HEK293 (cell line): ENCODE results near the gene IGLON5.

Experiments used
- CTCF ChIA-PET: fragments of 350-600 bp; formaldehyde crosslinking; extraction: SDS; loops from one replicate; lab custom pipeline; 2021; ENCODE audit warnings: antibody characterized with exemption; lab: Yijun Ruan, JAX
- POLR2A ChIA-PET: fragments of 300-600 bp; formaldehyde crosslinking; extraction: SDS; loops from one replicate; lab custom pipeline; 2020; ENCODE audit warnings: antibody characterized with exemption, inconsistent platforms; lab: Yijun Ruan, JAX
- H3K27ac ChIP-seq: fragments of 200-500 bp; sonication (Bioruptor generic); 2 replicates; pipeline ENCODE4 v1.5.1; 2014; ENCODE audit warnings: low read depth, low read length, control low read depth, inconsistent platforms; ENCODE audit errors: extremely low read depth
- H3K36me3 ChIP-seq, 2 experiments: fragments of 200-500 bp in 1 of 2; sonication (Bioruptor generic) in 1 of 2; 1 replicate in 1 of 2; 2 replicates in 1 of 2; pipeline ENCODE4 v1.5.1; 2014 to 2017; ENCODE audit warnings: inconsistent platforms in 2 of 2, low read length in 2 of 2; ENCODE audit not compliant: control insufficient read depth in 2 of 2, insufficient read depth in 1 of 2
- H3K4me1 ChIP-seq: fragments of 200-500 bp; sonication (Bioruptor generic); 2 replicates; pipeline ENCODE4 v1.5.1; 2014; ENCODE audit warnings: mild to moderate bottlenecking, low read length, inconsistent platforms; ENCODE audit not compliant: control insufficient read depth, insufficient read depth
- H3K4me3 ChIP-seq: 2 replicates; pipeline ENCODE4 v1.5.1; 2011; ENCODE audit warnings: low read depth, mild to moderate bottlenecking, control low read depth, low read length, moderate library complexity
- H3K9me3 ChIP-seq: fragments of 200-500 bp; sonication (Bioruptor generic); 2 replicates; pipeline ENCODE4 v1.5.1; 2014; ENCODE audit warnings: low read depth, low read length, inconsistent platforms; ENCODE audit not compliant: control insufficient read depth, insufficient read depth
- INSM2 ChIP-seq: fragments of 450-650 bp; formaldehyde crosslinking; IDR thresholded peaks from 2 replicates; pipeline ENCODE4 v1.5.1; 2016; ENCODE audit warnings: missing biosample characterization, missing genetic modification characterization
- KLF9 ChIP-seq: fragments of 450-650 bp; formaldehyde crosslinking; IDR thresholded peaks from 2 replicates; pipeline ENCODE4 v1.5.1; 2016; ENCODE audit warnings: missing biosample characterization, missing genetic modification characterization, low read depth
- MYNN ChIP-seq: fragments of 450-650 bp; formaldehyde crosslinking; IDR thresholded peaks from 2 replicates; pipeline ENCODE4 v1.5.1; 2016; ENCODE audit warnings: missing biosample characterization, missing genetic modification characterization, borderline replicate concordance
- OVOL3 ChIP-seq: fragments of 450-650 bp; formaldehyde crosslinking; IDR thresholded peaks from 2 replicates; pipeline ENCODE4 v1.5.1; 2016; ENCODE audit warnings: missing biosample characterization, missing genetic modification characterization
- WT1 ChIP-seq: fragments of 450-650 bp; formaldehyde crosslinking; IDR thresholded peaks from 2 replicates; pipeline ENCODE4 v1.5.1; 2016; ENCODE audit warnings: missing biosample characterization, missing genetic modification characterization
- ZBTB20 ChIP-seq: fragments of 450-650 bp; formaldehyde crosslinking; IDR thresholded peaks from 2 replicates; pipeline ENCODE4 v1.5.1; 2016; ENCODE audit warnings: missing biosample characterization, missing genetic modification characterization
- ZFP37 ChIP-seq: fragments of 450-650 bp; formaldehyde crosslinking; IDR thresholded peaks from 2 replicates; pipeline ENCODE4 v1.5.1; 2016; ENCODE audit warnings: missing biosample characterization, missing genetic modification characterization
- ZIC2 ChIP-seq: fragments of 450-650 bp; formaldehyde crosslinking; IDR thresholded peaks from 2 replicates; pipeline ENCODE4 v1.5.1; 2016; ENCODE audit warnings: missing biosample characterization, missing genetic modification characterization
- ZNF140 ChIP-seq: fragments of 450-650 bp; formaldehyde crosslinking; IDR thresholded peaks from 2 replicates; pipeline ENCODE4 v1.5.1; 2016; ENCODE audit warnings: missing biosample characterization, missing genetic modification characterization
- ZNF292 ChIP-seq: fragments of 450-650 bp; formaldehyde crosslinking; IDR thresholded peaks from 2 replicates; pipeline ENCODE4 v1.5.1; 2016; ENCODE audit warnings: low read depth, missing biosample characterization, missing genetic modification characterization, borderline replicate concordance
- ZNF311 ChIP-seq: fragments of 450-650 bp; formaldehyde crosslinking; IDR thresholded peaks from 2 replicates; pipeline ENCODE4 v1.5.1; 2017; ENCODE audit warnings: missing biosample characterization, missing genetic modification characterization, borderline replicate concordance
- ZNF473 ChIP-seq: fragments of 450-650 bp; formaldehyde crosslinking; IDR thresholded peaks from 2 replicates; pipeline ENCODE4 v1.5.1; 2017; ENCODE audit warnings: missing biosample characterization, missing genetic modification characterization
- ZNF561 ChIP-seq: fragments of 450-650 bp; IDR thresholded peaks from 2 replicates; pipeline ENCODE4 v1.5.1; 2018; ENCODE audit warnings: missing biosample characterization, missing genetic modification characterization, borderline replicate concordance
- ZNF610 ChIP-seq: fragments of 450-650 bp; formaldehyde crosslinking; IDR thresholded peaks from 2 replicates; pipeline ENCODE4 v1.5.1; 2016; ENCODE audit warnings: missing biosample characterization, missing genetic modification characterization, borderline replicate concordance
- ZNF768 ChIP-seq: fragments of 450-650 bp; formaldehyde crosslinking; IDR thresholded peaks from 2 replicates; pipeline ENCODE4 v1.5.1; 2018; ENCODE audit warnings: missing biosample characterization, mild to moderate bottlenecking, missing genetic modification characterization
- ZNF843 ChIP-seq: fragments of 450-650 bp; formaldehyde crosslinking; IDR thresholded peaks from 2 replicates; pipeline ENCODE4 v1.5.1; 2016; ENCODE audit warnings: missing biosample characterization, missing genetic modification characterization
- ZSCAN23 ChIP-seq: fragments of 450-650 bp; formaldehyde crosslinking; IDR thresholded peaks from 2 replicates; pipeline ENCODE4 v1.5.1; 2016; ENCODE audit warnings: missing biosample characterization, missing genetic modification characterization
- ZSCAN30 ChIP-seq: fragments of 450-650 bp; IDR thresholded peaks from 2 replicates; pipeline ENCODE4 v1.5.1; 2018; ENCODE audit warnings: missing biosample characterization, mild to moderate bottlenecking, missing genetic modification characterization, moderate library complexity
- TF ChIP-seq, protein P1 (sequence below): fragments of 450-650 bp; formaldehyde crosslinking; IDR thresholded peaks from 2 replicates; pipeline ENCODE4 v1.5.1; 2016; ENCODE audit warnings: missing biosample characterization, missing genetic modification characterization
- TF ChIP-seq, protein P2 (sequence below): fragments of 450-650 bp; formaldehyde crosslinking; IDR thresholded peaks from 2 replicates; pipeline ENCODE4 v1.5.1; 2016; ENCODE audit warnings: missing biosample characterization, missing genetic modification characterization
- TF ChIP-seq, protein P3 (sequence below): fragments of 450-650 bp; formaldehyde crosslinking; IDR thresholded peaks from 2 replicates; pipeline ENCODE4 v1.5.1; 2016; ENCODE audit warnings: missing biosample characterization, missing genetic modification characterization

IGLON5 gene

GRCh38 chr19:51272183-51272810 is 39.1 kb upstream of the IGLON5 start (continued):
- no peak for TF ChIP-seq INSM2 (tag by site-specific recombination)
- TF ChIP-seq ZNF768 (tag by site-specific recombination) = no peak
- no peak for TF ChIP-seq ZSCAN23 (tag by site-specific recombination)
- TF ChIP-seq WT1 = no peak
- TF ChIP-seq ZNF292 = no peak
- no peak for TF ChIP-seq OVOL3
- TF ChIP-seq ZNF311 (tag by site-specific recombination) = no peak
- TF ChIP-seq ZSCAN30 (tag by site-specific recombination) = no peak
- no peak for TF ChIP-seq ZNF843 (tag by site-specific recombination)
- no peak for TF ChIP-seq ZNF473 (tag by site-specific recombination)

GRCh38 chr19:51274049-51274770 is 37.2 kb upstream of the IGLON5 start:
- H3K27ac ChIP-seq = no peak overlapping the region
- POLR2A ChIA-PET = no interaction called here
- no peak overlapping the region for H3K4me3 ChIP-seq
- CTCF ChIA-PET = interaction anchor here (1.7 kb wide), 1 partner anchor 15 kb away, joined by 6 read pairs; no protein-coding TSS in a partner anchor
- TF ChIP-seq, protein P1, sequence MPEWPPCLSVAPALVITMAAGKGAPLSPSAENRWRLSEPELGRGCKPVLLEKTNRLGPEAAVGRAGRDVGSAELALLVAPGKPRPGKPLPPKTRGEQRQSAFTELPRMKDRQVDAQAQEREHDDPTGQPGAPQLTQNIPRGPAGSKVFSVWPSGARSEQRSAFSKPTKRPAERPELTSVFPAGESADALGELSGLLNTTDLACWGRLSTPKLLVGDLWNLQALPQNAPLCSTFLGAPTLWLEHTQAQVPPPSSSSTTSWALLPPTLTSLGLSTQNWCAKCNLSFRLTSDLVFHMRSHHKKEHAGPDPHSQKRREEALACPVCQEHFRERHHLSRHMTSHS (tag by site-specific recombination) = no peak
- no peaks in the 10 kb centered on the region for H3K9me3 ChIP-seq
- no peaks in the 10 kb centered on the region for H3K36me3 ChIP-seq
- H3K4me1 ChIP-seq = no peaks in the 10 kb centered on the region

- H3K36me3 ChIP-seq = no peaks in the 10 kb centered on the region
- POLR2A ChIA-PET = interaction anchor here (0.6 kb wide), 1 partner anchor 551 kb away, joined by 3 read pairs; no protein-coding TSS in a partner anchor
- TF ChIP-seq, protein P2, sequence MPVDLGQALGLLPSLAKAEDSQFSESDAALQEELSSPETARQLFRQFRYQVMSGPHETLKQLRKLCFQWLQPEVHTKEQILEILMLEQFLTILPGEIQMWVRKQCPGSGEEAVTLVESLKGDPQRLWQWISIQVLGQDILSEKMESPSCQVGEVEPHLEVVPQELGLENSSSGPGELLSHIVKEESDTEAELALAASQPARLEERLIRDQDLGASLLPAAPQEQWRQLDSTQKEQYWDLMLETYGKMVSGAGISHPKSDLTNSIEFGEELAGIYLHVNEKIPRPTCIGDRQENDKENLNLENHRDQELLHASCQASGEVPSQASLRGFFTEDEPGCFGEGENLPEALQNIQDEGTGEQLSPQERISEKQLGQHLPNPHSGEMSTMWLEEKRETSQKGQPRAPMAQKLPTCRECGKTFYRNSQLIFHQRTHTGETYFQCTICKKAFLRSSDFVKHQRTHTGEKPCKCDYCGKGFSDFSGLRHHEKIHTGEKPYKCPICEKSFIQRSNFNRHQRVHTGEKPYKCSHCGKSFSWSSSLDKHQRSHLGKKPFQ (tag by site-specific recombination) = no peak
- TF ChIP-seq ZNF561 (tag by site-specific recombination) (no peak), ZIC2 (tag by site-specific recombination) (no peak), KLF9 (no peak), ZNF610 (tag by site-specific recombination) (no peak), ZNF140 (tag by site-specific recombination) (no peak), ZBTB20 (tag by site-specific recombination) (no peak), ZFP37 (tag by site-specific recombination) (no peak), MYNN (tag by site-specific recombination) (no peak)
- TF ChIP-seq, protein P3, sequence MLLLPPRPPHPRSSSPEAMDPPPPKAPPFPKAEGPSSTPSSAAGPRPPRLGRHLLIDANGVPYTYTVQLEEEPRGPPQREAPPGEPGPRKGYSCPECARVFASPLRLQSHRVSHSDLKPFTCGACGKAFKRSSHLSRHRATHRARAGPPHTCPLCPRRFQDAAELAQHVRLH (tag by site-specific recombination) = no peak
- TF ChIP-seq, all 188 proteins: peak for 0
- Histone ChIP-seq H3K4me1 (no peaks in the 10 kb centered on the region), H3K9me3 (no peaks in the 10 kb centered on the region), H3K4me3 (no peak overlapping the region), H3K27ac (no peak overlapping the region)
- CTCF ChIA-PET = interaction anchor here (0.7 kb wide), 1 partner anchor 578 kb away, joined by 3 read pairs; no protein-coding TSS in a partner anchor
Measured at GRCh38 chr19:51277112-51277511, 34.3 kb upstream of the IGLON5 start.
